ENCODE data around the gene CFI. TPM values are rescaled to one million over a fixed set of nuclear protein-coding genes. Genes with fewer than 3 reads are reported as not detected.
A peak's percentile ranks its signal among the peaks of the same experiment; 100 is the strongest.

The CFI gene
- total RNA-seq, 1 donor from 2014 or later, result 31.5 TPM

DNA sequence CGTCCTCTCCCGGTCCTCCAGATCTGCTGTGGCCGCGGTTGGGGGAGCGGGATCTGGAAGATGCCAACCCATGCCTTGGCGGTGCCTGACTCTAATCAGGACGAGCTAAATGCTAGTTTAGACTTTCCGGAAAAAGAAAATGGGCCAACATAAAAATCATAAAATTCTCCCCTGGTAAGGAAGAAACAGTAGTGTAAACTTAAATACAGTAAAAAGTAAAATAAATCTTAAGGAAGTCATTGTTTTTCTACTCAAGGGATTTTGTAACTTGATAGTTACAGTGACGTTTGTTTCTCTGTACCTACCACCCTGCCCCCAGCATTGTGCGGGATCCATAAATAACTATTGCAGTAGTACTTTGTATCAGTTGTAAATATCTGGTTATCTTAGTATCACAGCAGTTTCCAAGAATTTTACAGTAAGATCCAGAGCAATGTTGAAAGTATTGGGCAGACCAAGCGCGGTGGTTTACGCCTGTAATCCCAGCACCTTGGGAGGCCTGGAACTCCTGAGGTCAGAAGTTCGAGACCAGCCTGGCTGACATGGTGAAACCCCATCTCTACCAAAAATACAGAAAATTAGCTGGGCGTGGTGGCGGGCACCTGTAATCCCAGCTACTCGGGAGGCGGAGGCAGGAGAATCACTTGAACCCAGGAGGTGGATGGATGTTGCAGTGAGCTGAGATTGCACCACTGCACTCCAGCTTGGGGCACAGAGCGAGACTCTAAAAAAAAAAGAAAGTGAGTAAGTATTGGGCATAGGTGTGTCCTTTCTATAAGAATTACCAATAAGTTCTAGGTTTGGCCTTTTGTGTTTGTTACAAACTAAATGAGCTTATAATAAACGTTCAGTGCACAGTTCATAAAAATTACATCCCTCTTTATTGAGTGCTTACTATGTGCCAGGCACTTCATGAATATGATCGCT is 70.9 kb downstream of the CFI start:
- ATAC-seq, result no peak

DNA sequence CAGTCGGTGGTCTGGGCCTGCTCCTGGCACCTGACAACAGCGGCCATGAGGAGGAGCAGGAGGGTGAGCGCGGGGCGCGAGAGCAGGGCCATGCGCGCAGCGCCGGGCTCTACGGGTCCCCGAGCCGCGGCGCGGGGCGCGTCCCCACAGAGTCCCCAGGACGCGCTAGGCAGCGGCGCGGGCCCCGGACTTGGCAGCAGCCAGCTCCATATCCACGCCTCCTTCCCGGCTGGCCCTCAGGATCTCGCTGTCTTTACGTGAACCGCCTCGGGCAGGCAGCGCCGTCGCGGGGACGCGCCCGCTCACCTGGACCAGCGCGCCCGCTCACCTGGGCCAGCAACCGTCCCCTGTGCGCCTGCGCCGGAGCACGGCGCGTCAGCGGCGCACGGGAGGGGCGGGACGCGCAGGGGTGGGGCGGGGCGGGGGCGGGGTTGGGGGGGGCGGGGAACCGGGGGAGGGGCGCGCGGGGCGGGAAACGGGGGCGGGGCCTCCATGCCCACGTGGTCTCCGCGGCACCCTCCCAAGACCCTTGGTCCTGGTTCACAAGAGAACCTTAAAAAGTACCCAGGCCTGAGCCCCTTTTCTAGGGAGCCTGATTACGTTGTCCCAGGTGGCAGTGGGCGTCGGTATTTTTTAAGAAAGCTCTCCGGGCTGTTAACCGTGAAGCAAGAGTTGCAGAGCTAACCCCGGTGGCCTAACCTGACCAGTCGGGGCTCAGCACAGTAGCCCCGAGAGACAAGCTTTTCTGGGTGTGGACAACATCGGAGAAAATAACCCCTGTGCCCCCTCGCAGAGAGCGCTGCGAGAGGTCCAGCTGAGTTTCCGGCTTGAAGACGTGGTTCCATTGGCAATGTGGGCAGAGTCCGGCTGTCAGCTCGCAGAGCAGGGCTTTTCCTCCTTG is 71.8 kb downstream of the CFI start, which contains the start of gene PLA2G12A:
PLA2G12A (minus strand) TSS at position 353 of the 901 bp plus-strand sequence; CDS start at position 92, 261 bp downstream.
- ATAC-seq, result peak; percentile 99

GRCh38 chr4:109729117-109729717 is 72.6 kb downstream of the CFI start:
- ATAC-seq, result peak; percentile 21

- ATAC-seq, result no peak
Measured at GRCh38 chr4:109728385-109728784, 73.4 kb downstream of the CFI start.

DNA sequence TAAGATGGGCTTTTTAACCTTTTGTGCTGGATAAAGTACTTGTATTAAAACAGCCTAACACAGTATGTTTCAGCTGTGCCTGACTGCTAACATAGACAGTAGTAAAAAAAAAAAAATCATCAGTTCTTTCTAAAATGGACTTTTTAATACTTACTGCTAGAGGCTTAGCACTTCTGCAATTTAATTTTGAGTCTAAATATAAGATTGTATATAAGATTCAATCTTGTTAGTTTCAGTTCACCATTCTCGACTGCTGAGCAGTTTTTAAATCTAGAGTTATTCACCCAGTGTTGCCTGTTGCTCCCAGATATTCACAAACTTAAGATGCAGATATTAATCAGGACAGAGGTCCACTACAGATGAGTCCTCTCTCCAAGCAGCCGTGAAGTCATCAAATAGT is 78.7 kb downstream of the CFI start:
- no peak for ATAC-seq

DNA sequence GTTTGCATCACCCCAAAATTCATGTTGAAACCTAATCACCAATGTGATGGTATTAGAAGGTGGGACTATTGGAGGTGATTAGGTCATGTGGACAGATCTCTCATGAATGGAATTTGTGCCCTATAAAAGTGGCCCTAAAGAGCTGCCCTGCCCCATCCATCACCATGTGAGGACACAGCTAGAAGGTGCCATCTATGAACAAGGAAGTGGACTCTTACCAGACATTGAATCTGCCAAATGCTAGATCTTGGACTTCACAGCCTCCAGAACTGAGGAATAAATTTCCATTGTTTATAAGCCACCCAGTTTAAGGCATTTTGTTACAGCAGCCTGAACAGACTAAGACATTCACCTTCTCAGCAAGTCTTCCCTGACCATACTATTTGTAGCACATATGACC is 79.4 kb downstream of the CFI start:
- no peak for ATAC-seq

DNA sequence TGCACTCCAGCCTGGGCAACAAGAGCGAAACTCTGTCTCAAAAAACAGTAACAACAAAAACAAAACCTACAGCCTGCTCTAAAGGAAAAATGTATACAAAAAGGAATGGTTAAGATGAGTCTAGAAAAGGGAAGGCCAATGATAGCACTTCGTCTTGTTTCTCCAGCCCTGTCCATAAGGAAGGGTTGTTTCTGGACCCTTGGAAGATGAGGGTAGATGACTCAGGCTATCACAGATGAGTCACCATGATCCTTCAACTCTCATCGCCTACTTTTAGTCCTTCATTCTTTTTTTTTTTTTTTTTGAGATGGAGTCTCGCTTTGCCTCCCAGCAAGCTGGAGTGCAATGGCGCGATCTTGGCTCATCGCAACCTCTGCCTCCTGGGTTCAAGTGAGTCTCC is 80.8 kb downstream of the CFI start:
- ATAC-seq, result no peak

DNA sequence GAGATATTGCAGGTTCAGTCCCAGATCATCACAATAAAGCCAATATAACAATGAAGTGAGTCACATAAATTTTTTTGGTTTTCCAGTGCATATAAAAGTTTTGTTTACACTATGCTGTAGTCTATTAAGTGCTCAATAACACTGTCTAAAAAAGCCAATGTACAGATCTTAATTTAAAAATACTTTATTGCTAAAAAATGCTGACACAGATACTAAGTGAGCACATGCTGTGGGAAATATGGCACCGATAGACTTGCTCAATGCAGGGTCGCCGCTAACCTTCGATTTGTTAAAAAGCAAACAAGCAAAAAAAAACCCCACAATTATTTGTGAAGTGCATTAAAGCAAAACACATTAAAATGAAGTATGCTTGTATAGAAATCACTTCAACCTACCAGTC is 82.2 kb downstream of the CFI start:
- ATAC-seq, result no peak

DNA sequence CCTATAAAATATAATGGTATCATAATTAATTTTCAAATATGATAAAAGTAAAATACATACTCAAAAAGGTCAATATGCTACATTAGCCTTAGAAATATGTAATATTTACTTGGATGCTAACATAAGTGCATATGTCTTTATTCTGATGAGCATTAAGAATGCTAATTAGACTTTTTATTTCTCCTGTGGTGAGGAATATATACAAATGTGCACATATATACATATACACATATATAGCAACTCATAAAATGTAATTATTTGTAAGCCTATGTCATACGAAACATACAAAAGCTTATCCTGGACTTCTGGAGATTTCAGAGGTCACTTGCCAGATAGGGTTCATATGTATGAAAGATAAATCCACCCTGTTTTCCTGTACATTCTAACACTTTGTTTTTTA is 83.0 kb downstream of the CFI start:
- no peak for ATAC-seq

- ATAC-seq, result no peak
Measured at GRCh38 chr4:109713500-109713899, 88.3 kb downstream of the CFI start.

GRCh38 chr4:109708990-109709389 is 92.8 kb downstream of the CFI start:
- ATAC-seq, result no peak

DNA sequence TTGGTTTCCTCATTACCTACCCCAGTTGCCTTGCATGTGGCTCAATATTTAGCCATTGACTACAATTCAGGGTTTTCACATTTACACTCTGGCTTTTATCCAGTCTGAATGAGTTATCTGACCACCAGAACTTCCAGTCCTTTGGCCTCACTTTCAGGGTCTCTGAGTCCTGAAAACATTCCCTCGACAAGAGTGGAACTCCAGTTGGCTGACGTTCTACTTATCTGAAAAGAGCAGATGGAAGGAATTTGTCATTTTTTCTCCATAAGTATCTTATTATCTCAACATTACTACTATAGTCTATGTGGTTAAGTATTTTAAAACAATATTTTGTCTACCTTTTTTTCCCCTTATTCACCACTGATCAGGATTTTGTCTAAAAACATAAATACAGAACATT is 93.4 kb downstream of the CFI start:
- no peak for ATAC-seq

- peak; percentile 37 for ATAC-seq
Measured at GRCh38 chr4:109703664-109704361, 98.0 kb downstream of the CFI start.

- ATAC-seq, result peak; percentile 90
Measured at GRCh38 chr4:109702950-109703663, 98.7 kb downstream of the CFI start, which contains the start of gene CASP6. Gene CASP6 (minus strand): TSS chr4:109703445. CDS start chr4:109703395, 50 bp downstream.

DNA sequence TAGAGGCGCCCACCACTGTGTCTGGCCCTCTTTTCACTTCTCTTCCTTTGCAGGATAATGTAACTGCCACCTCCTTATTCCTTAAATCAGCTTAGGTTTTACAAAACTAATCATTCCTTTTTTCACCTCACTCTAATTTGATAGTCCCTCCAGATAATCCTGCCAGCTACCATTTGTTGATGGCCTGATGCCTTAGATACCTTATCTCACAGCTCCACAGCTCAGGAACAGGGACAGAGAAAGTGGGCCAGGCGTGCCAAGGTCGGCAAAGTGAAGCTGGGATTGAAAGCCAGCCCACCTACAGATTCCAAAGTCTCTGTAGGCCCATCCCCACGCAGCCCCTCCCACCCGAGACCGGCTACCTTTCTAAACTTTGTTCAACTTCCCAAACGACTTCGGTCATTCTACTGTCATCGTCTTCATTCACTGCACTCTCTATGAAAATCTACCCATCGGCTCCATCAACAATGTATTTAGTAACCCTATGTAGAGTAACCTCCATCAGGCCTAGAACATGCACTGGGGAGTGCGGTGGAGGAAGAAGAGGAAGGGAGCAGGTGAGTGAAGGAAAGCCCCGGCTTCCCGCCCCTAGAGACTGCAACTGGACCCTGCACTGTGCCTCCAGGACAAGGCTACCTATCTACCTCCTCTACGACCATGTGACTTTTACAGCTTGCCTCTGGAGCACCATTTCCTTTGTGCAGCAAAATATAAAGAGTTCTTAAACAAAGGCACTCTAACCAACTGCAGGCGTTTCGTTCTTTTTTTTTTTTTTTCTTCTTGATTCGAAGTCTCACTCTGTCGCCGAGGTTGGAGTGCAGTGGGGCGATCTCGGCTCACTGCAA is 100.0 kb downstream of the CFI start:
- no peak for ATAC-seq

- no peak for ATAC-seq
Measured at GRCh38 chr4:109699553-109700225, 102.1 kb downstream of the CFI start.

DNA sequence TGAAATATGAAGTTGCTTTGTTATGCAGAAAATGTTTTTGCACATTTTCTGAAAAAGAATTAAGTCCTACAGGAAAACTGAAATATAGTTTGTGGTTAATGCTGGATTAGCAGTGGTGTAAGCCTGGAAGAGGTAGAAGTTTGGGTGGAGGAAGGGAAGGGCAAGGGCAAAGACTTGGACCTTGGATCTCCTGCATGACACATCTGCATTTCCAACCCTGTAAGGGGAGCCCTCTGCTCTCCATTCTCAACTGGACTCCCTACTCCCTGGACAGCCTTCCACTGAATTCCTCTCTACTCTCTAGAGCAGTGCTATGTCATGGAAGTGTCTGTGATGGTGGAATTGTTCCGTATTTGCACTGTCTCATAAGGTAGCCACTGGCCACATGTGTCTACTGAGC is 103.1 kb downstream of the CFI start:
- no peak for ATAC-seq

GRCh38 chr4:109691411-109691920 is 110.3 kb downstream of the CFI start:
- ATAC-seq, result no peak
